ENCODE data around the gene NR2F6.

The NR2F6 gene

DNA sequence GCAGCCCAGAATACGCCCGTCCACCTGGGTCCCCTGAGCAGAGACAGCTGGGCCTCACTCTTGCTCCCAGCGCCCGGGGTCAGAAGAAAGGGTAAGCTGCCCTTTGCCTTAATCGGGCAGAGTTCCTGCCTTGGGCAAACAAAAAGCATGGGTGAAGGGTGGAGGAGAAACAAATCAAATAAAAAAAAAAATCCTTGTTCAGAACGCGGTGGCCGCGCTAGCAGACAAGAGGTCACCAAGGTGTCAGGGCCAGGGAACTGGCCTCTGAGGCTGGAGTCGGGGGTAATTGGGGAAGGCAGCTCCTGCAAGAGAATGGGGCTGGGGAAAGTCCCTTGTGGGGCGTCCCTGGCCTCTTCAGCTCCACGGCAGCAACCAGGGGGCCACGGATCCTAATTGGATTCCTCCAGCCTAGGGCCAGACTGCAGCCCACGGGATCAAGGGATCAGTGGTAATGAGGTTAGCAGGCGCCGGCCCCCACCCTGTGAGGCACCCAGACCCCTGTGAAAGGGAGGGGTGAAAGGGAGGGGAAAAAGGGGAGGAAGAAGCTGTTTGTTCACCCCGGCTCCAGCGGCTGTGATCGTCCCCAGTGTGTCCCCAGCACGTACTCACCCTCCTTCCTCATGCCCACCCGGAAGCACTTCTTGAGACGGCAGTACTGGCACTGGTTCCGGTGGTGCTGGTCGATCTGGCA is 5.5 kb downstream of the NR2F6 start:
- Histone ChIP-seq H3K9ac (ENCODE audit: low read depth in 1 of 2, low read length in 2 of 2) (peak overlapping the region; percentile 24 to 62), H3K4me1 (ENCODE audit: control insufficient read depth in 2 of 2, insufficient read depth in 2 of 2, low read length in 2 of 2) (peaks cover 42 to 53% of the 10 kb centered on the region in 2 donors), H3K36me3 (ENCODE audit: control insufficient read depth in 2 of 2, insufficient read depth in 2 of 2, low read length in 2 of 2) (peaks cover 16 to 18% of the 10 kb centered on the region in 2 donors), H3K4me3 (ENCODE audit: low read length in 2 of 2) (peak overlapping the region; percentile 13 to 39), H3K27me3 (ENCODE audit: control insufficient read depth in 2 of 2, insufficient read depth in 2 of 2, low read length in 2 of 2) (no peaks in the 10 kb centered on the region), H3K9me3 (ENCODE audit: control insufficient read depth in 2 of 2, low read length in 2 of 2) (no peaks in the 10 kb centered on the region), H3K27ac (ENCODE audit: low read depth in 2 of 2, low read length in 2 of 2) (peak overlapping the region; percentile 76 to 82)

DNA sequence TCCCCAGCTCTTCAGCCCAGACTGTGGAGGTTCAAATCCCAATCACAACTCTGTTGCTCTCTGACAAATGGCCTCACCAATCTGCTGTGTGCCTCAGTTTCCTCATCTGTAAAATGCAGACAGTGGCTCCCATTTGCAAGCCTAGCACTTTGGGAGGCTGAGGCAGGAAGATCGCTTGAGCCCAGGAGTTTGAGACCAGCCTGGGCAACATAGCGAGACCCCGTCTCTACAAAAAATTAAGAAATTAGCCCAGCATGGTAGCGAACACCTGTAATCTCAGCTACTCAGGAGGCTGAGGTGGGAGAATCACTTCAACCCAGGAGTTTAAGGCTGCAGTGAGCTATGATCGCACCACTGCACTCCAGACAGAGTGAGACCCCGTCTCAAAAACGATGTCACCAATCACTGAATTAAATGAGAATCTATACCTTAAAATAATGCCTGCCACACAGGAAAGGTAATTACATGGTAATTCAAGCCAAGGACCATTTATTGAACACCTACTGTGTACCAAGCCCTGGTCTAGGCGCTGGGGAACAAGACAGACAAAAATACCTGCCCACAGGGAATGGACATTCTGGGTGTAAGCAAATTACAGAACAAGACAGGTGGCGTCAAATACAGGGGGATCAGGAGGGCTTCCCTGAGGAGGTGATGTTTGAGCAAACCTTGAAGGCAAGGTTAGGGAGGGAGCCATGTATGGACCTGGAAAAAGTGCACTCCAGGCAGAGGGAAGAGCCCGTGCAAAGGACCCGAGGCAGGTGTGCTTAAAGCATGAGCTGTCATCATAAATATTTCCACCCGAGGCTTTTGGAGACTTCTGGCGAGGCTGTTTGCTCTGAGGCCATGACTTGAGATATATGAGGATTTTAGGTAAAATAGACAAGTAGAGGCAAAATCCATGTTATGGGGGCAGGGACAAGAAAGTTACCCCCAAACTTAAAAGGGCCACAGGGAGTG is 7.7 kb downstream of the NR2F6 start:
- Histone ChIP-seq H3K36me3 (ENCODE audit: control insufficient read depth in 2 of 2, insufficient read depth in 2 of 2, low read length in 2 of 2) (peaks cover 22 to 23% of the 10 kb centered on the region in 2 donors), H3K4me3 (ENCODE audit: low read length in 2 of 2) (no peak overlapping the region), H3K4me1 (ENCODE audit: control insufficient read depth in 2 of 2, insufficient read depth in 2 of 2, low read length in 2 of 2) (peaks cover 42 to 56% of the 10 kb centered on the region in 2 donors), H3K9ac (ENCODE audit: low read depth in 1 of 2, low read length in 2 of 2) (no peak overlapping the region), H3K9me3 (ENCODE audit: control insufficient read depth in 2 of 2, low read length in 2 of 2) (no peaks in the 10 kb centered on the region), H3K27ac (ENCODE audit: low read depth in 2 of 2, low read length in 2 of 2) (no peak overlapping the region), H3K27me3 (ENCODE audit: control insufficient read depth in 2 of 2, insufficient read depth in 2 of 2, low read length in 2 of 2) (no peaks in the 10 kb centered on the region)

DNA sequence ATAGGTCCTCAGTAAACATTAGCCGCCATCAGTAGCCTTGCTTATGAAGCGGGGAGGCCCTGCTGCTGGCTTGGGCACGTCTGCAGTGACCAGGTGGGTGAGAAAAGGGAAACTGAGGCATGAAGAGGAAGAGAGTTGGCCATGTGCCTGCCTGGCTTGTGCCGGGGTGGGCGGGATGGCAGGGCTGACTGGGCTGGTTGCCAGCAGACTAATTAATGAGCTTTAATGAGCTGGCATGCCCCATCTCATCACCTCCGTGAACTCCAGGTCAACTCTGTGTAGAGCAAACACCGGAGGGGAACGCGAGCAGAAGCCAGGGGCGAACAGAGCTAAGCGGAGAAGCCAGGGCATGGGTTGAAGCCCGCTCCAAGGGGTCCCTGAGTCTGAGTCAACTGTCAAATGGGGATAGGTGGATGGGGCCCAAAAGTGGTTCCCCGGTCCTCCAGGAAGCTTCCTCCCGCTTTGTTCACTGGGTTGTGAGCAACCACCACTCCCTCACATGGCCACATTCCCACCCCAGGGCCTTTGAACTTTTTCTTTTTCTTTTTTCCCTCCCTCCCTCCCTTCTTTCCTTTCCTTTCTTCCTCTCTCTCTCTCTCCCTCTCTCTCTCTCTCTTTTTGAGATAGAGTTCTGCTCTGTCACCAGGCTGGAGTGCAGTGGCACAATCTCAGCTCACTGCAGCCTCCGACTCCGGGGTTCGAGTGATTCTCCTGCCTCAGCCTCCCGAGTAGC is 8.7 kb downstream of the NR2F6 start:
- no peaks in the 10 kb centered on the region for H3K27me3 ChIP-seq (ENCODE audit: control insufficient read depth in 2 of 2, insufficient read depth in 2 of 2, low read length in 2 of 2)
- H3K27ac ChIP-seq (ENCODE audit: low read depth in 2 of 2, low read length in 2 of 2) = peak overlapping the region; percentile 29 to 48
- H3K36me3 ChIP-seq (ENCODE audit: control insufficient read depth in 2 of 2, insufficient read depth in 2 of 2, low read length in 2 of 2) = peaks cover 29 to 32% of the 10 kb centered on the region in 2 donors
- H3K4me1 ChIP-seq (ENCODE audit: control insufficient read depth in 2 of 2, insufficient read depth in 2 of 2, low read length in 2 of 2) = peaks cover 33 to 46% of the 10 kb centered on the region in 2 donors
- H3K9ac ChIP-seq (ENCODE audit: low read depth in 1 of 2, low read length in 2 of 2) = no peak overlapping the region
- peak overlapping the region in 1 of 2 donors; percentile 48 for H3K4me3 ChIP-seq (ENCODE audit: low read length in 2 of 2)
- H3K9me3 ChIP-seq (ENCODE audit: control insufficient read depth in 2 of 2, low read length in 2 of 2) = no peaks in the 10 kb centered on the region

DNA sequence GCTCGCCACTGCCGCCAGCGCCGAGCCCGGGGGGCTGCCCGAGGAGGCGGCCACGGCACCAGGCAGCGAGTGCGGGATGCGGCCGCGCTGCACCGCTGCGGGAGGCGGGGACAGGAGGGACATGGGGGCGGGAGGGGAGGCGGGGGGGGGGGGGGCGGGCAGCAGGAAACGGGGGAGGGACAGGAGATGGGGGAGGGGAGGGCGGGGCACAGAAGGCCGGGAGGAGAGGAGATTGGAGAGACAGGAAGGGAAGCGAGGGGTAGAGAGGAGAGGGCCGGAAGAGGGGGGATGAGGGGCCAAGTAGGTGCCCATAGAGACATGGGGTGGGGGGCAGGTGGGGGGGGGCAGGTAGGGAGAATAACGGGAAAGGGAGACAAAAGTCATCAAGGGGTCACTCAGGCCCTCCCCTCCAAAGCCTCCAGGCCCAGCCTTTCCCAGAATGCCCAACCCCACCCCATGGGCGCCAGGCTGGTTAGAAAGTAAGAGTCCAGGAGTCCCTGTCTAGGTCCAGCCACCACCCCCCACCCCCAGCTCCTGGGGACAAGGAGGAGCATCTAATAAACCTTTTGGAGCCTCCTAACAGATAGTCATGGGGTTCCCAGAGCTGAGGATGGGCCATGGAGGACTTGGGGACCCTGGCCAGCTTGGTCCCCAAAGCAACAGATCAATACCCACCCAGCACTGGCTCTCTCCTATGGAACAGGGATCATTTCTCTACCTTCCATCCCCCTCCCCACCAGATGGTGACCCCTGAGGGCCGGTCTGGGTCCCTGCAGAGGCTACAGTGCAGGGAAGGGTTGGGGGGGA is 9.5 kb downstream of the NR2F6 start:
- Histone ChIP-seq H3K9ac (ENCODE audit: low read depth in 1 of 2, low read length in 2 of 2) (peak overlapping the region in 1 of 2 donors; percentile 27), H3K9me3 (ENCODE audit: control insufficient read depth in 2 of 2, low read length in 2 of 2) (no peaks in the 10 kb centered on the region), H3K36me3 (ENCODE audit: control insufficient read depth in 2 of 2, insufficient read depth in 2 of 2, low read length in 2 of 2) (peaks cover 36% of the 10 kb centered on the region in 2 donors), H3K27ac (ENCODE audit: low read depth in 2 of 2, low read length in 2 of 2) (peak overlapping the region; percentile 68 to 75), H3K4me3 (ENCODE audit: low read length in 2 of 2) (peak overlapping the region; percentile 60 to 63), H3K27me3 (ENCODE audit: control insufficient read depth in 2 of 2, insufficient read depth in 2 of 2, low read length in 2 of 2) (no peaks in the 10 kb centered on the region), H3K4me1 (ENCODE audit: control insufficient read depth in 2 of 2, insufficient read depth in 2 of 2, low read length in 2 of 2) (peaks cover 30 to 42% of the 10 kb centered on the region in 2 donors)

DNA sequence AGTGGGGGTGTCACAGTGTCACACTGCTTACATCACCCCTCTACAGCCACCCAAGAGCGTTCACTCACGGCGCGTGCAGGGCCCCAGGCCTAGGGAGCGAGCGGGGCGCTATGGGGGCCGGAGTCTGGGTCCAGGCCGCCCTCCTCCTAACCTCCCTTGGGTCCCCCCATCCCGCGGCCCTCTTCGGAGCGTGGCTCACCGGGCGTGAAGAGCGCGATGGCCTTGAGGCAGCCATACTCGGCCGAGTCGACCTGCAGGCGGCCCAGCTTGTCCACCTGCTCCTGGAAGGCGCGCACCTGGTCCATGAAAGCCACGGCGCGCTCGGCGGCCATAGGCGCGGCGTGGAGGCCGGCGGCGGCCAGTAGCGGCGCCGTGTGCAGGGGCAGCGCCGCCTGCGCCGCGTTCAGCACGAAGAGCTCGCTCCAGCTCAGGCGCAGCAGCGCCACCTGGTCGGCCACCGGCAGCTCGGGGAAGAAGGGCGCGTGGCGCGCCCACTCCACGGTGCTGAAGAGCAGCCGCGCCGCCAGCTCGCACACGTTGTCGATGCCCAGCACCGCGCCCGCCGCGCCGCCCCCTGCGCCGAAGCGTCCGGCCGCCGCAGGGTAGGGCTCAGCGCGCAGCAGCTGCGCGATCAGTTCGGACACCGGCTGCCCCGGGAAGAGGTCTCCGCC is 10.3 kb downstream of the NR2F6 start:
- H3K36me3 ChIP-seq (ENCODE audit: control insufficient read depth in 2 of 2, insufficient read depth in 2 of 2, low read length in 2 of 2) = peaks cover 37 to 42% of the 10 kb centered on the region in 2 donors

DNA sequence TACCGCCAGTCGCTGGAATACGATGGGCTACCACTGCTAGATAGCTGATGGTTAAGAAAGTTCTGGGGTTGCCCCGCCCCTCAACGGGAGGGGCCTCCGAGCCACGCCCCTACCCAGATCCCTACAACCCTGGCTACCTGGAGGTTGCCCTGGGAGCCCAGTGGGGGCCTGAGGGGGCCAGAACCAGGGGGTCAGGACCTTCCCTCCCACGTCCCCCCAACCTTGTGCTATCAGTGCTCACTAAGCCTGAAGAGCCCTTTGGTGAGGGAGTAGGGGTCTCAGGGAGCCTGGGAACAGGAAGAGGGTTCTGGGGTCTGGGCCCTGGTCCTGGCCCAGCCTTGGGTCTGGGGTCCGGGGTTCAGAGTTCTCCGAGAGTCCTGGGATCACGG is 10.8 kb downstream of the NR2F6 start:
- peaks cover 36 to 41% of the 10 kb centered on the region in 2 donors for H3K36me3 ChIP-seq (ENCODE audit: control insufficient read depth in 2 of 2, insufficient read depth in 2 of 2, low read length in 2 of 2)
- H3K9ac ChIP-seq (ENCODE audit: low read depth in 1 of 2, low read length in 2 of 2) = peak overlapping the region in 1 of 2 donors; percentile 27
- peak overlapping the region; percentile 68 to 75 for H3K27ac ChIP-seq (ENCODE audit: low read depth in 2 of 2, low read length in 2 of 2)
- peak overlapping the region; percentile 60 to 63 for H3K4me3 ChIP-seq (ENCODE audit: low read length in 2 of 2)
- H3K9me3 ChIP-seq (ENCODE audit: control insufficient read depth in 2 of 2, low read length in 2 of 2) = no peaks in the 10 kb centered on the region
- H3K27me3 ChIP-seq (ENCODE audit: control insufficient read depth in 2 of 2, insufficient read depth in 2 of 2, low read length in 2 of 2) = no peaks in the 10 kb centered on the region
- peaks cover 22 to 29% of the 10 kb centered on the region in 2 donors for H3K4me1 ChIP-seq (ENCODE audit: control insufficient read depth in 2 of 2, insufficient read depth in 2 of 2, low read length in 2 of 2)

More for the DNA sequence above, 10.3 kb downstream of the NR2F6 start:
- no peaks in the 10 kb centered on the region for H3K27me3 ChIP-seq (ENCODE audit: control insufficient read depth in 2 of 2, insufficient read depth in 2 of 2, low read length in 2 of 2)
- no peaks in the 10 kb centered on the region for H3K9me3 ChIP-seq (ENCODE audit: control insufficient read depth in 2 of 2, low read length in 2 of 2)
- peak overlapping the region; percentile 68 to 75 for H3K27ac ChIP-seq (ENCODE audit: low read depth in 2 of 2, low read length in 2 of 2)
- H3K9ac ChIP-seq (ENCODE audit: low read depth in 1 of 2, low read length in 2 of 2) = peak overlapping the region in 1 of 2 donors; percentile 27
- peak overlapping the region; percentile 60 to 63 for H3K4me3 ChIP-seq (ENCODE audit: low read length in 2 of 2)
- H3K4me1 ChIP-seq (ENCODE audit: control insufficient read depth in 2 of 2, insufficient read depth in 2 of 2, low read length in 2 of 2) = peaks cover 23 to 34% of the 10 kb centered on the region in 2 donors

DNA sequence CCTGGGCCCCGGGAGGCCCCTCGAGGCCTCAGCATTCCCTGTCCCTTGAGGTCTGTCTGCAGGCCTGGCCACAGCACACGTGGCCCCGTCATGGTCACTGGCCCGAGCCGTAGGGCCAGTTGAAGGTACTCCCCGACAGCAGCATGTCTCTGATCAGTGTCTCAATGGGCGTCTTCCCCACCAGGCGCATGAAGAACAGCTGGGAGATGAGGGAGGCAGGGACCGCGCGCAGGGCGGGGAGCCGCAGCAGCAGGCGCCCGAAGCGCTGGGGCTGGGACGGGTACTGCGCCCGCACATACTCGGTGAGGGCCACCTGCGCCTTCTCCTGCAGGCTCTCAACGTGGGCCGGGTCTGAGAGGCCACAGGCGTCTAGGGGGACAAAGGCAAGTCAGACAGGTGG is 13.5 kb downstream of the NR2F6 start:
- Histone ChIP-seq H3K4me1 (ENCODE audit: control insufficient read depth in 2 of 2, insufficient read depth in 2 of 2, low read length in 2 of 2) (peaks cover 18 to 21% of the 10 kb centered on the region in 2 donors), H3K9me3 (ENCODE audit: control insufficient read depth in 2 of 2, low read length in 2 of 2) (no peaks in the 10 kb centered on the region), H3K27me3 (ENCODE audit: control insufficient read depth in 2 of 2, insufficient read depth in 2 of 2, low read length in 2 of 2) (no peaks in the 10 kb centered on the region), H3K36me3 (ENCODE audit: control insufficient read depth in 2 of 2, insufficient read depth in 2 of 2, low read length in 2 of 2) (peaks cover 28 to 39% of the 10 kb centered on the region in 2 donors), H3K4me3 (ENCODE audit: low read length in 2 of 2) (no peak overlapping the region), H3K27ac (ENCODE audit: low read depth in 2 of 2, low read length in 2 of 2) (no peak overlapping the region), H3K9ac (ENCODE audit: low read depth in 1 of 2, low read length in 2 of 2) (no peak overlapping the region)

DNA sequence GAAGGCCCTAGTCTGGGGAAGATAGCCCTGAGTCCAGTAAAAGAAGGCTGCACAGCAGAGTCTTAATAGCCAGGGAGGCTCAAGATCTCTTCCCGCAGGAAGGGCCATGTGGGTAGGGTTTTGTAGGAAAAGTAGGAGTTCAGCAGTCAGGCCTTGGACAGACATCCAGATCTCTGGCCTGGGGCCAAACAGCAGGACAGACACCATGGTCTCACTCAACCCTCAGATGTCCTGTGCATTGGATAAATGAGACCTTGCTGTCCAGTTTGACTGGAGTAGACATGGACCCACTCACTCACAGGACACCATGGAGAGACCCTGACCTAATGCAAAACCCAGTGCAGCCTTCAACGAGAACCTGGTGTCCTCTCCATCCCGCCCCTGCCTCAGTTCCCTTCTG is 15.8 kb downstream of the NR2F6 start:
- Histone ChIP-seq H3K27me3 (ENCODE audit: control insufficient read depth in 2 of 2, insufficient read depth in 2 of 2, low read length in 2 of 2) (no peaks in the 10 kb centered on the region), H3K9ac (ENCODE audit: low read depth in 1 of 2, low read length in 2 of 2) (no peak overlapping the region), H3K36me3 (ENCODE audit: control insufficient read depth in 2 of 2, insufficient read depth in 2 of 2, low read length in 2 of 2) (peaks cover 28 to 38% of the 10 kb centered on the region in 2 donors), H3K4me3 (ENCODE audit: low read length in 2 of 2) (no peak overlapping the region), H3K9me3 (ENCODE audit: control insufficient read depth in 2 of 2, low read length in 2 of 2) (no peaks in the 10 kb centered on the region), H3K4me1 (ENCODE audit: control insufficient read depth in 2 of 2, insufficient read depth in 2 of 2, low read length in 2 of 2) (peaks cover 9 to 10% of the 10 kb centered on the region in 2 donors), H3K27ac (ENCODE audit: low read depth in 2 of 2, low read length in 2 of 2) (no peak overlapping the region)
